T-helper 9 cell (primary cell): Measurements from ENCODE around the gene KLHDC8A.
"Not testable (repeated sequence)": the region's sequence is repeated elsewhere in the genome, so short reads cannot be mapped to it uniquely, and the experiment has no call there.

ENCODE experiments used
- DNase-seq: peaks from one replicate; pipeline ENCODE4 v3.0.0-alpha.2; 2020

The KLHDC8A gene

GRCh38 chr1:205370780-205371179 is 14.1 kb upstream of the KLHDC8A start:
- no peak for DNase-seq

- DNase-seq: no peak
Observed at GRCh38 chr1:205369701-205370123, 13.0 kb upstream of the KLHDC8A start.

- DNase-seq: no peak
Observed at GRCh38 chr1:205368478-205368877, 11.8 kb upstream of the KLHDC8A start.

- no peak for DNase-seq
Observed at GRCh38 chr1:205365945-205366463, 9.3 kb upstream of the KLHDC8A start.

- DNase-seq: not testable (repeated sequence)
Observed at GRCh38 chr1:205365086-205365485, 8.4 kb upstream of the KLHDC8A start.

GRCh38 chr1:205360891-205361290 is 4.2 kb upstream of the KLHDC8A start:
- no peak for DNase-seq

- no peak for DNase-seq
Observed at GRCh38 chr1:205359771-205360565, 3.2 kb upstream of the KLHDC8A start.

GRCh38 chr1:205358579-205358978 is 1.9 kb upstream of the KLHDC8A start:
- no peak for DNase-seq

GRCh38 chr1:205357567-205357966 is 845 bp upstream of the KLHDC8A start:
- no peak for DNase-seq

GRCh38 chr1:205355075-205355453 is 1.7 kb downstream of the KLHDC8A start:
- no peak for DNase-seq

- peak; percentile 53 for DNase-seq
Observed at GRCh38 chr1:205354259-205355074, 2.3 kb downstream of the KLHDC8A start.

GRCh38 chr1:205353612-205354011 is 3.1 kb downstream of the KLHDC8A start:
- DNase-seq: no peak

- DNase-seq: no peak
Observed at GRCh38 chr1:205353191-205353590, 3.5 kb downstream of the KLHDC8A start.

GRCh38 chr1:205351984-205352713 is 4.6 kb downstream of the KLHDC8A start:
- DNase-seq: no peak

- no peak for DNase-seq
Observed at GRCh38 chr1:205350691-205351141, 6.0 kb downstream of the KLHDC8A start.

- DNase-seq: no peak
Observed at GRCh38 chr1:205350124-205350523, 6.6 kb downstream of the KLHDC8A start.

GRCh38 chr1:205348554-205349487 is 7.9 kb downstream of the KLHDC8A start:
- DNase-seq: no peak

GRCh38 chr1:205346956-205347574 is 9.7 kb downstream of the KLHDC8A start:
- no peak for DNase-seq

- no peak for DNase-seq
Observed at GRCh38 chr1:205345761-205346160, 11.0 kb downstream of the KLHDC8A start.

GRCh38 chr1:205344066-205344928 is 12.4 kb downstream of the KLHDC8A start:
- DNase-seq: peak; percentile 26
